K562 (cell line): ENCODE results near the gene PDE6G. TPM values are rescaled to one million over a fixed set of nuclear protein-coding genes. Genes with fewer than 3 reads are reported as not detected.
A peak's percentile ranks its signal among the peaks of the same experiment; 100 is the strongest.

Source experiments
- ATF1 ChIP-seq, 2 experiments: fragments of 450-650 bp in 1 of 2; IDR thresholded peaks; 2 replicates each; pipeline ENCODE4 v1.6.1; 2016; ENCODE audit warnings: missing compliant biosample characterization in 1 of 2, missing genetic modification characterization in 1 of 2
- CBX2 ChIP-seq: fragments of 200-600 bp; sonication (generic); IDR thresholded peaks from one replicate; pipeline ENCODE4 v1.6.1; 2012; ENCODE audit warnings: mild to moderate bottlenecking, low read length, inconsistent platforms; ENCODE audit not compliant: insufficient read depth, poor library complexity, severe bottlenecking
- ERF ChIP-seq: fragments of 450-650 bp; formaldehyde crosslinking; IDR thresholded peaks from 2 replicates; pipeline ENCODE4 v1.4.0; 2020; ENCODE audit warnings: mild to moderate bottlenecking, mixed read lengths
- GATA2 ChIP-seq: sonication (generic); formaldehyde crosslinking; IDR thresholded peaks from 2 replicates; pipeline ENCODE4 v1.4.0; 2020; ENCODE audit warnings: mild to moderate bottlenecking, missing genetic modification reagents
- KLF13 ChIP-seq: fragments of 450-650 bp; IDR thresholded peaks from 2 replicates; pipeline ENCODE4 v1.6.1; 2016; ENCODE audit warnings: missing genetic modification characterization, low read depth, mild to moderate bottlenecking, missing compliant biosample characterization, moderate library complexity, borderline replicate concordance
- KLF16 ChIP-seq: IDR thresholded peaks from 2 replicates; pipeline ENCODE4 v1.6.1; 2016; ENCODE audit warnings: antibody characterized with exemption
- LCOR ChIP-seq: sonication (generic); formaldehyde crosslinking; IDR thresholded peaks from 2 replicates; pipeline ENCODE4 v1.8.0; 2022; ENCODE audit warnings: mild to moderate bottlenecking, missing genetic modification reagents
- NR1H2 ChIP-seq: sonication (generic); formaldehyde crosslinking; IDR thresholded peaks from 2 replicates; pipeline ENCODE4 v1.4.0; 2020; ENCODE audit warnings: mild to moderate bottlenecking, missing genetic modification reagents
- PTRF ChIP-seq: fragments of 450-650 bp; IDR thresholded peaks from 2 replicates; pipeline ENCODE4 v1.6.1; 2016; ENCODE audit warnings: mild to moderate bottlenecking, missing genetic modification characterization, missing compliant biosample characterization
- RBM22 ChIP-seq: fragments of 200-400 bp; formaldehyde crosslinking; IDR thresholded peaks from 2 replicates; pipeline ENCODE4 v1.6.1; 2018; ENCODE audit warnings: low read length, low read depth; ENCODE audit not compliant: poor library complexity, severe bottlenecking
- SREBF1 ChIP-seq: fragments of 150-350 bp; IDR thresholded peaks from 2 replicates; pipeline ENCODE4 v1.6.1; 2014; ENCODE audit warnings: antibody characterized with exemption, low read depth, low read length, borderline replicate concordance
- TBP ChIP-seq: optimal IDR thresholded peaks from 2 replicates; pipeline ENCODE3; 2011; ENCODE audit warnings: low read depth, low read length, improper control_type of control experiment
- TCF3 ChIP-seq: sonication (generic); formaldehyde crosslinking; IDR thresholded peaks from 2 replicates; pipeline ENCODE4 v1.4.0; 2020; ENCODE audit warnings: mild to moderate bottlenecking, missing genetic modification reagents
- ZBTB17 ChIP-seq: fragments of 450-650 bp; formaldehyde crosslinking; IDR thresholded peaks from 2 replicates; pipeline ENCODE4 v1.4.0; 2020; ENCODE audit warnings: mild to moderate bottlenecking
- ZNF140 ChIP-seq: fragments of 250-450 bp; sonication (Bioruptor Pico); IDR thresholded peaks from 2 replicates; pipeline ENCODE4 v1.8.0; 2021; ENCODE audit warnings: moderate library complexity, mild to moderate bottlenecking, inconsistent platforms
- ZNF174 ChIP-seq: fragments of 250-450 bp; sonication (Bioruptor Pico); IDR thresholded peaks from 2 replicates; pipeline ENCODE4 v1.4.0; 2020; ENCODE audit warnings: mild to moderate bottlenecking
- ZNF282 ChIP-seq: sonication (generic); formaldehyde crosslinking; IDR thresholded peaks from 2 replicates; pipeline ENCODE4 v1.8.1; 2023; ENCODE audit warnings: missing genetic modification reagents
- ZNF766 ChIP-seq: fragments of 200-800 bp; sonication (Bioruptor generic); conservative IDR thresholded peaks from 2 replicates; pipeline ENCODE4 v1.6.1; 2016; ENCODE audit warnings: missing genetic modification characterization, missing compliant biosample characterization
- polyA plus RNA-seq, 8 experiments: library from polyadenylated mRNA; depleted of rRNA in 4 of 8; stranded (reverse) in 5 of 8; unstranded in 3 of 8; fragments of >200 nt; fragmentation: Nextera tagmentation in 2 of 8; fragmentation: Illumina TruSeq in 1 of 8; extraction: Ambion mirVana in 2 of 8; extraction: Trizol in 1 of 8; gene quantifications; 2 replicates each; pipeline versions ENCODE4 v1.2.1 to v1.2.3, GENCODE V29; 2011 to 2014; ENCODE audit warnings: inconsistent platforms in 1 of 8, missing spikeins in 1 of 8
- total RNA-seq, 7 experiments: library from RNA; depleted of rRNA in 6 of 7; stranded (reverse); fragments of >200 nt in 6 of 7; fragmentation: Illumina TruSeq in 2 of 7; extraction: Trizol in 2 of 7; gene quantifications; 2 replicates each; pipeline versions ENCODE4 v1.2.1 to v1.2.3, GENCODE V29; 2011 to 2021; ENCODE audit warnings: low replicate concordance in 1 of 7
- TF ChIP-seq, protein P1 (sequence below): sonication (generic); formaldehyde crosslinking; IDR thresholded peaks from 2 replicates; pipeline ENCODE4 v1.8.1; 2023; ENCODE audit warnings: mild to moderate bottlenecking, missing genetic modification reagents
- TF ChIP-seq, protein P2 (sequence below): sonication (generic); formaldehyde crosslinking; IDR thresholded peaks from 2 replicates; pipeline ENCODE4 v1.8.0; 2023; ENCODE audit warnings: mild to moderate bottlenecking, missing genetic modification reagents
- TF ChIP-seq, protein P3 (sequence below): fragments of 250-450 bp; sonication (Bioruptor Pico); IDR thresholded peaks from 2 replicates; pipeline ENCODE4 v1.4.0; 2020; ENCODE audit warnings: mild to moderate bottlenecking, moderate library complexity, borderline replicate concordance

Gene PDE6G
- total and polyA plus RNA-seq, 9 of the 15 experiments (the other 6 are each of a cell fraction or from before 2014, with no cell fraction given) = 0.14 to 0.59 TPM; not detected in 7

DNA sequence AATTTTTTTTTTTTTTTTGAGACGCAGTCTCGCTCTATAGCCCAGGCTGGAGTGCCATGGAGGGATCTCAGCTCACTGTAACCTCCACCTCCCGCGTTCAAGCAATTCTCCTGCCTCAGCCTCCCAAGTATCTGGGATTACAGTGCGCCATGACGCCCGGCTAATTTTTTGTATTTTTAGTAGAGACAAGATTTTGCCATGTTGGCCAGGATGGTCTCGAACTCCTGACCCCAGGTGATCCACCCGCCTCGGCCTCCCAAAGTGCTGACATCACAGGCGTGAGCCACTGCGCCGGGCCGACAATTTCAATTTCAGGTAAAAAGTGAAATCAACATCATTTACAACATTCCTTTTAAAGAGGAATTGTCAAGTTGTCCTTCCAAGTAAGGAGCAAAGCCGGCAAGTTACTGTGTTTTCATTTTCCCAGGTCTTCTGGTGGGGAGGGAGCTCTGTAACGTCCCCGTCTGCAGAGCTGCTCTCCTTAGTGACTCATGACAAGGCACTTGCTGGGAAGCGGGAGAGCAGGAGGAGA lies 20.3 kb downstream of the PDE6G start (continued):
- TF ChIP-seq TBP = no peak
- TF ChIP-seq, protein P1, sequence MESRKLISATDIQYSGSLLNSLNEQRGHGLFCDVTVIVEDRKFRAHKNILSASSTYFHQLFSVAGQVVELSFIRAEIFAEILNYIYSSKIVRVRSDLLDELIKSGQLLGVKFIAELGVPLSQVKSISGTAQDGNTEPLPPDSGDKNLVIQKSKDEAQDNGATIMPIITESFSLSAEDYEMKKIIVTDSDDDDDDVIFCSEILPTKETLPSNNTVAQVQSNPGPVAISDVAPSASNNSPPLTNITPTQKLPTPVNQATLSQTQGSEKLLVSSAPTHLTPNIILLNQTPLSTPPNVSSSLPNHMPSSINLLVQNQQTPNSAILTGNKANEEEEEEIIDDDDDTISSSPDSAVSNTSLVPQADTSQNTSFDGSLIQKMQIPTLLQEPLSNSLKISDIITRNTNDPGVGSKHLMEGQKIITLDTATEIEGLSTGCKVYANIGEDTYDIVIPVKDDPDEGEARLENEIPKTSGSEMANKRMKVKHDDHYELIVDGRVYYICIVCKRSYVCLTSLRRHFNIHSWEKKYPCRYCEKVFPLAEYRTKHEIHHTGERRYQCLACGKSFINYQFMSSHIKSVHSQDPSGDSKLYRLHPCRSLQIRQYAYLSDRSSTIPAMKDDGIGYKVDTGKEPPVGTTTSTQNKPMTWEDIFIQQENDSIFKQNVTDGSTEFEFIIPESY (CRISPR knock-in tag) = peak; percentile 10; the same call in 1 of the 2 replicates
- no peak for TF ChIP-seq KLF13 (tag)
- TF ChIP-seq LCOR (CRISPR knock-in tag) = no peak
- TF ChIP-seq, protein P2, sequence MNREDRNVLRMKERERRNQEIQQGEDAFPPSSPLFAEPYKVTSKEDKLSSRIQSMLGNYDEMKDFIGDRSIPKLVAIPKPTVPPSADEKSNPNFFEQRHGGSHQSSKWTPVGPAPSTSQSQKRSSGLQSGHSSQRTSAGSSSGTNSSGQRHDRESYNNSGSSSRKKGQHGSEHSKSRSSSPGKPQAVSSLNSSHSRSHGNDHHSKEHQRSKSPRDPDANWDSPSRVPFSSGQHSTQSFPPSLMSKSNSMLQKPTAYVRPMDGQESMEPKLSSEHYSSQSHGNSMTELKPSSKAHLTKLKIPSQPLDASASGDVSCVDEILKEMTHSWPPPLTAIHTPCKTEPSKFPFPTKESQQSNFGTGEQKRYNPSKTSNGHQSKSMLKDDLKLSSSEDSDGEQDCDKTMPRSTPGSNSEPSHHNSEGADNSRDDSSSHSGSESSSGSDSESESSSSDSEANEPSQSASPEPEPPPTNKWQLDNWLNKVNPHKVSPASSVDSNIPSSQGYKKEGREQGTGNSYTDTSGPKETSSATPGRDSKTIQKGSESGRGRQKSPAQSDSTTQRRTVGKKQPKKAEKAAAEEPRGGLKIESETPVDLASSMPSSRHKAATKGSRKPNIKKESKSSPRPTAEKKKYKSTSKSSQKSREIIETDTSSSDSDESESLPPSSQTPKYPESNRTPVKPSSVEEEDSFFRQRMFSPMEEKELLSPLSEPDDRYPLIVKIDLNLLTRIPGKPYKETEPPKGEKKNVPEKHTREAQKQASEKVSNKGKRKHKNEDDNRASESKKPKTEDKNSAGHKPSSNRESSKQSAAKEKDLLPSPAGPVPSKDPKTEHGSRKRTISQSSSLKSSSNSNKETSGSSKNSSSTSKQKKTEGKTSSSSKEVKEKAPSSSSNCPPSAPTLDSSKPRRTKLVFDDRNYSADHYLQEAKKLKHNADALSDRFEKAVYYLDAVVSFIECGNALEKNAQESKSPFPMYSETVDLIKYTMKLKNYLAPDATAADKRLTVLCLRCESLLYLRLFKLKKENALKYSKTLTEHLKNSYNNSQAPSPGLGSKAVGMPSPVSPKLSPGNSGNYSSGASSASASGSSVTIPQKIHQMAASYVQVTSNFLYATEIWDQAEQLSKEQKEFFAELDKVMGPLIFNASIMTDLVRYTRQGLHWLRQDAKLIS = peak; percentile 71; the same call in 1 of the 2 replicates
- no peak for TF ChIP-seq ATF1 (CRISPR knock-in tag; IDR thresholded peaks at IDR 0.05)
- TF ChIP-seq ATF1 (tag; IDR thresholded peaks at IDR 0.05) = peak; percentile 65; the same call in 1 of the 2 replicates
- no peak for TF ChIP-seq RBM22
- TF ChIP-seq ZNF282 (CRISPR knock-in tag) = no peak
- no peak; the same call in 1 of the 2 replicates for TF ChIP-seq NR1H2
- TF ChIP-seq, protein P3, sequence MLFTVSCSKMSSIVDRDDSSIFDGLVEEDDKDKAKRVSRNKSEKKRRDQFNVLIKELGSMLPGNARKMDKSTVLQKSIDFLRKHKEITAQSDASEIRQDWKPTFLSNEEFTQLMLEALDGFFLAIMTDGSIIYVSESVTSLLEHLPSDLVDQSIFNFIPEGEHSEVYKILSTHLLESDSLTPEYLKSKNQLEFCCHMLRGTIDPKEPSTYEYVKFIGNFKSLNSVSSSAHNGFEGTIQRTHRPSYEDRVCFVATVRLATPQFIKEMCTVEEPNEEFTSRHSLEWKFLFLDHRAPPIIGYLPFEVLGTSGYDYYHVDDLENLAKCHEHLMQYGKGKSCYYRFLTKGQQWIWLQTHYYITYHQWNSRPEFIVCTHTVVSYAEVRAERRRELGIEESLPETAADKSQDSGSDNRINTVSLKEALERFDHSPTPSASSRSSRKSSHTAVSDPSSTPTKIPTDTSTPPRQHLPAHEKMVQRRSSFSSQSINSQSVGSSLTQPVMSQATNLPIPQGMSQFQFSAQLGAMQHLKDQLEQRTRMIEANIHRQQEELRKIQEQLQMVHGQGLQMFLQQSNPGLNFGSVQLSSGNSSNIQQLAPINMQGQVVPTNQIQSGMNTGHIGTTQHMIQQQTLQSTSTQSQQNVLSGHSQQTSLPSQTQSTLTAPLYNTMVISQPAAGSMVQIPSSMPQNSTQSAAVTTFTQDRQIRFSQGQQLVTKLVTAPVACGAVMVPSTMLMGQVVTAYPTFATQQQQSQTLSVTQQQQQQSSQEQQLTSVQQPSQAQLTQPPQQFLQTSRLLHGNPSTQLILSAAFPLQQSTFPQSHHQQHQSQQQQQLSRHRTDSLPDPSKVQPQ (CRISPR knock-in tag) = no peak
- no peak for TF ChIP-seq CBX2
- no peak for TF ChIP-seq ERF
- no peak for TF ChIP-seq ZNF140 (CRISPR knock-in tag)
- TF ChIP-seq TCF3 (CRISPR knock-in tag) = no peak
- TF ChIP-seq ZBTB17 (CRISPR knock-in tag) = no peak
- TF ChIP-seq PTRF = no peak
- TF ChIP-seq KLF16 = no peak
- no peak for TF ChIP-seq ZNF174 (CRISPR knock-in tag)
- no peak for TF ChIP-seq SREBF1
- no peak for TF ChIP-seq ZNF766
- no peak for TF ChIP-seq GATA2 (CRISPR knock-in tag)
